Neuronal stem cell (in vitro differentiated cells): Measurements from ENCODE around the gene CYP8B1.
A peak's percentile ranks its signal among the peaks of the same experiment; 100 is the strongest.

Source experiments
- DNase-seq: peaks from one replicate; pipeline ENCODE4 v3.0.0-alpha.2; 2013; ENCODE audit warnings: low spot score
- H2AFZ ChIP-seq: one replicate; pipeline ENCODE4 v1.6.1; 2013; ENCODE audit warnings: mild to moderate bottlenecking, low read length, inconsistent platforms
- H2AK5ac ChIP-seq: 2 replicates; pipeline ENCODE4 v1.6.1; 2013; ENCODE audit warnings: low read depth, mild to moderate bottlenecking, inconsistent platforms, low read length, moderate library complexity, mixed read lengths
- H2BK120ac ChIP-seq: 2 replicates; pipeline ENCODE4 v1.6.1; 2013; ENCODE audit warnings: low read depth, mild to moderate bottlenecking, inconsistent platforms, low read length, moderate library complexity, mixed read lengths
- H2BK12ac ChIP-seq: one replicate; pipeline ENCODE4 v1.6.1; 2013; ENCODE audit warnings: low read length, inconsistent platforms
- H2BK15ac ChIP-seq: 2 replicates; pipeline ENCODE4 v1.6.1; 2013; ENCODE audit warnings: mild to moderate bottlenecking, low read length, inconsistent platforms, mixed read lengths
- H2BK5ac ChIP-seq: one replicate; pipeline ENCODE4 v1.6.1; 2013; ENCODE audit warnings: inconsistent platforms, mild to moderate bottlenecking, low read length, moderate library complexity
- H3K14ac ChIP-seq: one replicate; pipeline ENCODE4 v1.6.1; 2013; ENCODE audit warnings: low read length, inconsistent platforms
- H3K18ac ChIP-seq: 2 replicates; pipeline ENCODE4 v1.6.1; 2013; ENCODE audit warnings: low read length, inconsistent platforms
- H3K23ac ChIP-seq: 2 replicates; pipeline ENCODE4 v1.6.1; 2013; ENCODE audit warnings: low read depth, mild to moderate bottlenecking, mixed read lengths, low read length, inconsistent platforms; ENCODE audit not compliant: poor library complexity
- H3K27ac ChIP-seq: replicated peaks from 3 replicates; pipeline ENCODE4 v1.5.1; 2013; ENCODE audit warnings: low read length, inconsistent platforms
- H3K27me3 ChIP-seq, 3 experiments: 2 replicates each; pipeline ENCODE4 v1.6.1; 2013; ENCODE audit warnings: low read length in 3 of 3, mild to moderate bottlenecking in 2 of 3, inconsistent platforms in 1 of 3, low read depth in 1 of 3, mixed read lengths in 1 of 3, moderate library complexity in 1 of 3; ENCODE audit not compliant: control insufficient read depth in 3 of 3, insufficient read depth in 3 of 3
- H3K36me3 ChIP-seq, 2 donors: replicated peaks in 1 of 2; 2 replicates each; pipeline ENCODE4 v1.6.1; 2013; ENCODE audit warnings: low read length in 2 of 2; ENCODE audit not compliant: control insufficient read depth in 2 of 2, insufficient read depth in 2 of 2
- H3K4ac ChIP-seq: 2 replicates; pipeline ENCODE4 v1.6.1; 2013; ENCODE audit warnings: inconsistent platforms, mild to moderate bottlenecking, low read length, moderate library complexity
- H3K4me1 ChIP-seq, 2 donors: 1 replicate in 1 of 2; 2 replicates in 1 of 2; pipeline ENCODE4 v1.6.1; 2013; ENCODE audit warnings: low read length in 2 of 2, low read depth in 1 of 2; ENCODE audit not compliant: control insufficient read depth in 2 of 2, insufficient read depth in 1 of 2
- H3K4me2 ChIP-seq: one replicate; pipeline ENCODE4 v1.6.1; 2013; ENCODE audit warnings: mild to moderate bottlenecking, low read length, inconsistent platforms; ENCODE audit not compliant: insufficient read depth, poor library complexity, severe bottlenecking
- H3K4me3 ChIP-seq, 2 donors: 2 replicates each; pipeline ENCODE4 v1.5.1; 2013; ENCODE audit warnings: low read length in 2 of 2, mild to moderate bottlenecking in 2 of 2, inconsistent platforms in 1 of 2, moderate library complexity in 1 of 2
- H3K79me1 ChIP-seq: one replicate; pipeline ENCODE4 v1.6.1; 2013; ENCODE audit warnings: low read depth, mild to moderate bottlenecking, inconsistent platforms, low read length, moderate library complexity
- H3K9ac ChIP-seq: one replicate; pipeline ENCODE4 v1.6.1; 2013; ENCODE audit warnings: mild to moderate bottlenecking, low read depth, low read length, inconsistent platforms; ENCODE audit not compliant: poor library complexity
- H3K9me3 ChIP-seq, 2 donors: replicated peaks in 1 of 2; 2 replicates each; pipeline versions ENCODE3 to v1.6.1; 2013; ENCODE audit warnings: low read length in 2 of 2, mild to moderate bottlenecking in 2 of 2, inconsistent platforms in 1 of 2, low read depth in 1 of 2, mixed read lengths in 1 of 2, moderate library complexity in 1 of 2; ENCODE audit not compliant: control insufficient read depth in 2 of 2, insufficient read depth in 1 of 2
- H4K8ac ChIP-seq: one replicate; pipeline ENCODE4 v1.6.1; 2013; ENCODE audit warnings: low read depth, mild to moderate bottlenecking, inconsistent platforms, low read length, moderate library complexity
- H4K91ac ChIP-seq: one replicate; pipeline ENCODE4 v1.6.1; 2013; ENCODE audit warnings: low read length, low read depth, mild to moderate bottlenecking, inconsistent platforms; ENCODE audit not compliant: poor library complexity
- WGBS, 2 donors: extraction: QIAGEN DNeasy Blood & Tissue Kit; methylation state at CpG; one replicate each; pipeline ENCODE4 v1.1.7; 2013; ENCODE audit warnings: missing lambda C conversion rate in 2 of 2, mixed read lengths in 1 of 2; ENCODE audit not compliant: insufficient read length in 2 of 2, insufficient replicate concordance in 1 of 2; ENCODE audit errors: extremely low coverage in 2 of 2; 5-methylcytosine and 5-hydroxymethylcytosine counted together

Gene CYP8B1

GRCh38 chr3:42880183-42880582 is 4.5 kb upstream of the CYP8B1 start:
- Histone ChIP-seq H2BK5ac (peak overlapping the region; percentile 69), H3K9me3 (peaks cover 0 to 2% of the 10 kb centered on the region in 2 donors), H3K9ac (no peak overlapping the region), H3K4me1 (peaks cover 3 to 5% of the 10 kb centered on the region in 2 donors), H2AK5ac (peak overlapping the region; percentile 86), H2BK120ac (no peak overlapping the region), H3K18ac (peak overlapping the region; percentile 91), H2BK15ac (no peak overlapping the region), H3K23ac (peak overlapping the region; percentile 66), H4K91ac (no peak overlapping the region), H2BK12ac (no peak overlapping the region), H2AFZ (peak overlapping the region; percentile 97), H3K4me2 (no peak overlapping the region), H3K4me3 (no peak overlapping the region), H3K36me3 (no peaks in the 10 kb centered on the region), H4K8ac (peak overlapping the region; percentile 95), H3K27ac (no peak overlapping the region), H3K79me1 (no peaks in the 10 kb centered on the region), H3K14ac (no peak overlapping the region), H3K27me3 (peaks cover 0 to 37% (median 0%) of the 10 kb centered on the region in 3 experiments), H3K4ac (peak overlapping the region; percentile 2)
- WGBS, 2 donors, result no CpG with 5 or more reads among the region's 9 CpGs
- DNase-seq, result no peak

- no peaks in the 10 kb centered on the region for H3K79me1 ChIP-seq
- peaks cover 0 to 2% of the 10 kb centered on the region in 2 donors for H3K9me3 ChIP-seq
- no peak overlapping the region for H3K4ac ChIP-seq
- no peak overlapping the region for H2BK5ac ChIP-seq
- no peak overlapping the region for H4K8ac ChIP-seq
- no CpG with 5 or more reads among the region's 2 CpGs for WGBS, 2 donors
- H3K18ac ChIP-seq, result no peak overlapping the region
- H2AK5ac ChIP-seq, result no peak overlapping the region
- no peak overlapping the region for H3K4me2 ChIP-seq
- H4K91ac ChIP-seq, result no peak overlapping the region
- H3K14ac ChIP-seq, result no peak overlapping the region
- H3K36me3 ChIP-seq, result no peaks in the 10 kb centered on the region
- H3K4me1 ChIP-seq, result peaks cover 3 to 5% of the 10 kb centered on the region in 2 donors
- no peak for DNase-seq
- H2BK15ac ChIP-seq, result no peak overlapping the region
- no peak overlapping the region for H3K27ac ChIP-seq
- no peak overlapping the region for H3K23ac ChIP-seq
- no peak overlapping the region for H3K9ac ChIP-seq
- no peak overlapping the region for H2BK120ac ChIP-seq
- H3K4me3 ChIP-seq, result no peak overlapping the region
- H2BK12ac ChIP-seq, result no peak overlapping the region
- peaks cover 0 to 38% (median 0%) of the 10 kb centered on the region in 3 experiments for H3K27me3 ChIP-seq
- H2AFZ ChIP-seq, result no peak overlapping the region
These were observed 2.2 kb upstream of the CYP8B1 start for GRCh38 chr3:42877881-42878280.

GRCh38 chr3:42876940-42877720 is 1.5 kb upstream of the CYP8B1 start:
- Histone ChIP-seq H4K8ac (no peak overlapping the region), H3K4me1 (peaks cover 3 to 5% of the 10 kb centered on the region in 2 donors), H3K9me3 (peaks cover 0 to 2% of the 10 kb centered on the region in 2 donors), H2BK15ac (no peak overlapping the region), H2AFZ (no peak overlapping the region), H3K23ac (no peak overlapping the region), H2AK5ac (no peak overlapping the region), H3K27me3 (peaks cover 0 to 38% (median 0%) of the 10 kb centered on the region in 3 experiments), H2BK5ac (no peak overlapping the region), H3K79me1 (no peaks in the 10 kb centered on the region), H3K14ac (no peak overlapping the region), H4K91ac (no peak overlapping the region), H3K18ac (no peak overlapping the region), H3K4me2 (no peak overlapping the region), H3K36me3 (no peaks in the 10 kb centered on the region), H2BK12ac (no peak overlapping the region), H3K9ac (no peak overlapping the region), H3K27ac (no peak overlapping the region), H2BK120ac (no peak overlapping the region), H3K4me3 (no peak overlapping the region), H3K4ac (no peak overlapping the region)
- WGBS, 2 donors, result no CpG with 5 or more reads among the region's 7 CpGs
- DNase-seq, result no peak

- Histone ChIP-seq H3K9me3 (peaks cover 0 to 2% of the 10 kb centered on the region in 2 donors), H3K36me3 (no peaks in the 10 kb centered on the region), H3K4ac (no peak overlapping the region), H2AFZ (no peak overlapping the region), H3K4me3 (no peak overlapping the region), H4K91ac (no peak overlapping the region), H3K9ac (no peak overlapping the region), H2AK5ac (no peak overlapping the region), H2BK12ac (no peak overlapping the region), H2BK5ac (no peak overlapping the region), H4K8ac (no peak overlapping the region), H3K23ac (no peak overlapping the region), H3K27ac (no peak overlapping the region), H3K27me3 (peaks cover 0 to 37% (median 0%) of the 10 kb centered on the region in 3 experiments), H3K4me2 (no peak overlapping the region), H2BK120ac (no peak overlapping the region), H3K18ac (no peak overlapping the region), H3K79me1 (no peaks in the 10 kb centered on the region), H3K4me1 (peaks cover 3 to 4% of the 10 kb centered on the region in 2 donors), H3K14ac (no peak overlapping the region), H2BK15ac (no peak overlapping the region)
- WGBS, 2 donors, result no CpG with 5 or more reads among the region's 1 CpG
- DNase-seq, result no peak
These were observed 722 bp upstream of the CYP8B1 start for GRCh38 chr3:42876401-42876800.
